Measurements from ENCODE around the gene TMEM259. TPM values are rescaled to one million over a fixed set of nuclear protein-coding genes. Genes with fewer than 3 reads are reported as not detected.
"Not testable (repeated sequence)": the region's sequence is repeated elsewhere in the genome, so short reads cannot be mapped to it uniquely, and the experiment has no call there.

TMEM259 gene
- total RNA-seq, 1 donor from 2014 or later: 210 TPM

GRCh38 chr19:1040476-1041271 is 19.8 kb upstream of the TMEM259 start:
- DNase-seq (ENCODE audit: low spot score): peak; percentile 89

- peak; percentile 99 for DNase-seq (ENCODE audit: low spot score)
Measured at GRCh38 chr19:1039646-1040475, 18.9 kb upstream of the TMEM259 start, which contains the start of gene ABCA7. ABCA7 (plus strand) TSS chr19:1040107; CDS start chr19:1041362, 1,255 bp downstream.

- DNase-seq (ENCODE audit: low spot score): no peak
Measured at GRCh38 chr19:1038978-1039645, 18.2 kb upstream of the TMEM259 start.

- no peak for DNase-seq (ENCODE audit: low spot score)
Measured at GRCh38 chr19:1037621-1038064, 16.7 kb upstream of the TMEM259 start.

GRCh38 chr19:1035998-1036621 is 15.2 kb upstream of the TMEM259 start:
- no peak for DNase-seq (ENCODE audit: low spot score)

GRCh38 chr19:1032264-1032867 is 11.4 kb upstream of the TMEM259 start:
- no peak for DNase-seq (ENCODE audit: low spot score)

- peak; percentile 84 for DNase-seq (ENCODE audit: low spot score)
Measured at GRCh38 chr19:1028062-1028926, 7.4 kb upstream of the TMEM259 start.

- DNase-seq (ENCODE audit: low spot score): no peak
Measured at GRCh38 chr19:1027650-1028061, 6.7 kb upstream of the TMEM259 start.

- no peak for DNase-seq (ENCODE audit: low spot score)
Measured at GRCh38 chr19:1026783-1027649, 6.1 kb upstream of the TMEM259 start.

- peak; percentile 86 for DNase-seq (ENCODE audit: low spot score)
Measured at GRCh38 chr19:1025960-1026782, 5.2 kb upstream of the TMEM259 start, which contains the start of gene CNN2. CNN2 (plus strand) TSS chr19:1026608; CDS start chr19:1026662, 54 bp downstream.

- DNase-seq (ENCODE audit: low spot score): not testable (repeated sequence)
Measured at GRCh38 chr19:1025080-1025479, 4.2 kb upstream of the TMEM259 start.

- not testable (repeated sequence) for DNase-seq (ENCODE audit: low spot score)
Measured at GRCh38 chr19:1023883-1024188, 2.9 kb upstream of the TMEM259 start.

- DNase-seq (ENCODE audit: low spot score): no peak
Measured at GRCh38 chr19:1019980-1020867, 699 bp downstream of the TMEM259 start.

- DNase-seq (ENCODE audit: low spot score): no peak
Measured at GRCh38 chr19:1019616-1019961, 1.3 kb downstream of the TMEM259 start.

- no peak for DNase-seq (ENCODE audit: low spot score)
Measured at GRCh38 chr19:1018932-1019615, 1.8 kb downstream of the TMEM259 start.

GRCh38 chr19:1018393-1018792 is 2.5 kb downstream of the TMEM259 start:
- no peak for DNase-seq (ENCODE audit: low spot score)

- no peak for DNase-seq (ENCODE audit: low spot score)
Measured at GRCh38 chr19:1017906-1018305, 3.0 kb downstream of the TMEM259 start.
